NCI-H1417 treated with DMSO at 0.1 percent for 48 hours (cell line): ENCODE measurements around the gene VRK2.
"Not testable (repeated sequence)": the region's sequence is repeated elsewhere in the genome, so short reads cannot be mapped to it uniquely, and the experiment has no call there.

ENCODE experiments used
- DNase-seq: peaks from one replicate; lab custom pipeline; 2025; lab: John Stamatoyannopoulos, UW

The VRK2 gene

DNA sequence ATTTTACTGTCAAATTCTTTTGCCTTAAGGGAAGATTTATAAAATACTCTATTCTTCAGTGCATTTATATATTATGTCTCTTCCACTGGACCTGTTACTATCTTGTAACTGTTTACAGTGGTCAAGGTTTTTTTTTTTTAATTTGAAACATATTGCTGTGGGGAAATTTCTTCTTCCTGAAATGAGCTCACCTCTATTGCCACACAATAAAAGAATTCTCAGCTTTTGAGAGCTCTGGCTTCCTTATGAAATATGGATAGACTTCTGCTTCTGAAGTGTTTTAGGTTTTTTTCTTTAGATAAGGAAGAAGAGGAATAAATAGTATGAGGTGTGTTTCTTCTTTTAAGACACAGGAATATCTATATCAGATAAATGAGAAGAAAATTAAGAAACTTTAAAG, 7.7 kb downstream of the VRK2 start:
- no peak for DNase-seq

DNA sequence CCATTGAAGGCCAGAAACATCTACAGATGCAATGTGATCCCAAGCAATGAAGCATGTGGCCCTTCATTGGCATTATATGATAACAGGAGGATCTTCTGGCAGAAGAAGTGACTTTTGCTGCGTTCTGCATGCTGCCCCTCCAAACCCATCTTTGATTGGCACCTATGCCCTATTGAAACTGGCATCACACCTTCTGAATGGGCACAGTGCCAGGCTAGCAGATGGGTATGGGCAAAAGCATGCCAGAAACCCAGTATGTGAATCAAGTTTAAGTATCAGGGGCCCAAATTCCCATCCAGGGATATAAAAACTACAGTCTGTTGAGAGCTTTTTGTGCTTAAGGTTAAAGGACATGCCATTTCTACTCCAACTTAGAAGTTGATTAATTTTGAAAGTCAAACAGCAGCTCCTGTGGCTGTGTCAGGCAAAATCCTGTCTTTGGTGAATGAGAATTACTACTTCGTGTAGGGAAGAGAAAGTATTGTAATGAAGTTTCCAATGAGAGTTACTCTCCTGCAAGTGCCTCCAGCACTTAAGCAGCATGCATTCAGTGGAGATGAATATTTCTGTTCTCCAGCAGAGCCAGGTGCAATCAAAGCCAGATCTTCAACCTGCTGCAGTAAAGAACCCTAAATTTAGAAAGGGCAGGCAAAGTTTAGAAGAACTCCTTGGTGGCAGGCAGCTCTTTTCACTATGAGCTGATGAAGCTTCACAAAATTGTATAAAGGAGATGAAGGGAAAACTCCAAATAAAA, 8.6 kb downstream of the VRK2 start:
- no peak for DNase-seq

DNA sequence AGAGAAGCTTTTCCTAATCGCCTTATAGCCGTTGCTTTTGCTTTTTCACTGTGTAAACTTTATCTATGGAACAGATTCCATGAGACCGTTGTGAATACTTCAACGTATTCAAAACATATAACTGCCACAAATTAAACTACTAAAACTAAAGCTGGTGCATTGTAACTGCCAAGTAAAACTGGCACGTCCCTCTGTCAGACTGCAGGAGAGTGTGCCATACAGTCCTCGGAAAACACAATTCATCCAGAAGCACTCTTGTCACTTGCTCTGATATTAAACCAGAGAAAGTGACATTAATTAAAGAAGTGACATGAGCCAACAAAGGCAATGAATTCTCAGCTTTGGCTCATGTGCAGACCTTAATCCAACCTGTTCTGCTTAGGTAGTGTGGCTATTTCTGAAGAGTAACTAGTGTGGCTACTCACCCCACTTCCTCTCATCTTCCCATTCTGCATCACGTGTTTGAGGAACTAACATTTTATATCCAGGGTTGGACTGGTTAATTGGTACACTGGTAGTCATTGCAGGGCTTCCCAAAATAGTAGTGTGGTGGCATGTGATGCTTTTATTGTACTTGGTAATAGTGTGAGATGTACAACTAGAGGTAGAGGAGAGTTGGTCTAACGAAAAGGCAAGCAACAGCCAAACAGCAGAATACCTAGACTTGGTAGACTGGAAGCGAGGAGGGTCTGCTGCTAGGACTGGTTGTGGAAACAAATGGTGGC, 9.7 kb downstream of the VRK2 start:
- DNase-seq: no peak

DNA sequence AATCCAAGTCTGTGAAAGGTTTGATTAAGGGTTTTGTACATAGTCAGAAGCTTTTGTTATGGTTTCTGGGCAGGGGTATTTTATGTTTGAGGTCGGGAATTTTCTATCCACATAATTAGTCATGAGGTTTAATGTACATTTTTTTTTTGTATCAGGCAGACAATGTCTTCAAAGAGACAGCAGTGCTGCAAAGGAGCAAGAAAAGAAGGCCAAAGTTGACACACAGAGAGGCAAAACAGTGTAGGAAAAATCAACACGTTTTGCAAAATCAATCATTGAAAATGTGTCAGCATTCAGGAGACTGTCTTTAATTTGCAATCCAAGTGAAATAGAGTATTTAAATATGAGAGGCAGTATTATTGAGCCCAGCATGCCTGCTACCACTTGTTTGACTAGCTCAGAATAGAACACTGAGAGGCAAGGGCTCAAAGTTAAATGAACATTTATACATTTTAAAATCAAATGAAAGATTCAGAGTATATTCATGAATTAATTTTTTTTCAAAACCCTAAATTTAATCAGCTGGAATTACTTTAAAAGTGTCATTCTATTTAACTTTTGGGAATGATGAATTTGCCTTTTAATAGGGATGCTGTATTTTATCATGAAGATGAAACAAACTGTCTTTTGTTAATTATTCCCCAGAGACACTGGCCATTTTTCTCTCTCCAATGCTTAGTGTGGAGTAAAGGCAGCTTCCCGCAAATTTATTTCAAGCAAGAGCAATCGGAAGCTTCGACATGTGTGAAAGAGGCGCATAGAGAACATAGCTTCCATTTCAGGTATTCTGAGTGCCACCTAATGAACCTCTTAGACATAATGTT, 11.3 kb downstream of the VRK2 start:
- no peak for DNase-seq

DNA sequence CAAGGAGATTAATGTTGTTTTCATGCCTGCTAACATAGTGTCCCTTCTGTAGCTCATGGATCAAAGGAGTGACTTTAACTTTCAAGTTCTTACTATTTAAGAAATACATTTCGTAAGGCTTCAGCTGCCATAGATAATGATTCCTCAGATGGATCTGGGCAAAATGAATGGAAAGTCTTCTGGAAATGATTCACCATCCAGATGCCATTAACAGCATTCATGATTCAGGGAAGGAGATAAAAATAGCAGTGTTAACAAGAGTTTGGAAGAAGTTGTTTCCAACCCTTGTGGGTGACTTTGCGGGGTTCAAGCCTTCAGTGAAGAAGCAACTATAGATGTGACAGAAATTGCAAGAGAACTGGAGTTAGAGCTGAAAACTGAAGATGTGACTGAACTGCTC, 17.0 kb downstream of the VRK2 start:
- DNase-seq: no peak

DNA sequence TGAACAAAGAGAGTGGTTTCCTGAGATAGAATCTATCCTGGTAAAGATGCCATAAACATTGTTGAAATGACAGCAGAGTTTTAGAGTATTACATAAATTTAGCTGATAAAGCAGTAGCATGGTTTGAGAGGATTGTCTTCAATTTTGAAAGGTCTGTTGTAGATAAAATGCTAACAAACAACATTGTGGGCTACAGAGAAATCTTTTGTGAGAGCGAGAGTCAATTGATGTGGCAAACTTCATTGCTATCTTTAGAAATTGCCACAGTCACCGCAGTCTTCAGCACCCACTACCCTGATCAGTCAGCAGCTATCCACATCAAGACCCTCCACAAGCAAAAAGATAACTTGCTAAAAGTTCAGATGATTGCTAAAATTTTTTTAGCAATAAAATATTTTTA, 17.5 kb downstream of the VRK2 start:
- no peak for DNase-seq

DNA sequence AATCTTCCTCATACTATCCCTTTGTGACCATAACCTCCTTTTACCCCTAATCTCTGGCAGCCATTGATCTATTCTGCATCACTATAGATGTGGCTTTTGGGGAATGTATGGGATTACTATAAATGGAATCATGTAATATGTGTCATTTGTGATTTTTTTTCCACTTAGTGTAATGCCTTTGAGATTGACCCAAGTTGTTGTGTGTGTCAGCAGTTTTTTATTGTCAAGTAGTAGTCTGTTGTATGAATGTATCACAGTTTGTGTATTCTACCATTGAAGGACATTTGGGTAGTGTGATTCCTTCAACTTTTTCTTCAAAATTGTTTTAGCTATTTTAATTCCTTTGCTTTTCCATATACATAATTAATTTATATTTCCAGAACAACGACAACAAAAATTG, 18.6 kb downstream of the VRK2 start:
- DNase-seq: no peak

DNA sequence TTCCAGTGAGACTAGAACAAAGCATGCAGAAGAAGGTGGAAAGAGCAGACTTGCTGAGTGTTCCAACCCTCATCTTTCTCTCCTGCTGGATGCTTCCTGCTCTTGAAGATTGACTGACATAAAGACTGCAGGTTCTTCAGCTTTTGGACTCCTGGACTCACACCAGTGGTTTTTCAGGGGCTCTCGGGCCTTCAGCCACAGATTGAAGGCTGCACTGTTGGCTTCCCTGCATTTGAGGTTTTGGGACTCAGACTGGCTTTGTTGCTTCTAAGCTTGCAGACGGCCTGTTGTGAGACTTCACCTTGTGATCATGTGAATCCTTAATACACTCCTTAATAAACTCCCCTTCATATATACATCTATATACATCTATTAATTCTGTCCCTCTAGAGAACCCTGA, 20.4 kb downstream of the VRK2 start:
- DNase-seq: no peak

DNA sequence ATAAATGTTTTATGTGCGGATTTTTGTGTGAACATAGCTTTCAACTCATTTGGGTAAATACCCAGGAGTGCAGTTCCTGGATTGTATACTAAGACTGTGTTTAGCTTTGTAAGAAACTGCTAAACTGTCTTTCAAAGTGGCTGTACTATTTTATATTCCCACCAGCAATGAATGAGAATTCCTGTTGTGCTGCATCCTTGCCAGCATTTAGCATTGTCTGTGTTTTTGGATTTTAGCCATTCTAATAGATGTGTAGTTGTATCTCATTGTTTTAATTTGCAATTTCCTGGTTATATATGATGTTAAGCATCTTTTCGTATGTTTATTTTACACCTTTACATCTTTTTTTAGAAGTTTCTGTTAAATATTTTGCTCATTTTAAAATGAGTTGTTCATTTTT, 24.2 kb downstream of the VRK2 start:
- DNase-seq: no peak

DNA sequence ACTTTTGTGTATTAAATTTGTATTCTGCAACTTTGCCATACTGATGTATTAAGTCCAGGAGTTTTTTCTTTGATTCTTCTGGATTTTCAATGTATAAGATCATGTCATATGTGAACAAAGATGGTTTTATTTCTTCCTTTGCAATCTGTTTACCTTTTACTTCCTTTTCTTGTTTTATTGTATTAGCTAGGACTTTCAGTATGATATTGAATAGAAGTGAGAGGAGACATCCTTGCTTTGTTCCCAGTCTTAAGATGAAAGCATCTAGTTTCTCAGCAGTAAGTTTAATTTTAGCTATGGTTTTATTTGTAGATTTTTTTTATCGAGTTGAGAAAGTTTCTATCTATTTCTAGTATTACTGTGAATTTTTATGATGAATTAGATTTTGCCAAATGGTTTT, 25.5 kb downstream of the VRK2 start:
- no peak for DNase-seq

DNA sequence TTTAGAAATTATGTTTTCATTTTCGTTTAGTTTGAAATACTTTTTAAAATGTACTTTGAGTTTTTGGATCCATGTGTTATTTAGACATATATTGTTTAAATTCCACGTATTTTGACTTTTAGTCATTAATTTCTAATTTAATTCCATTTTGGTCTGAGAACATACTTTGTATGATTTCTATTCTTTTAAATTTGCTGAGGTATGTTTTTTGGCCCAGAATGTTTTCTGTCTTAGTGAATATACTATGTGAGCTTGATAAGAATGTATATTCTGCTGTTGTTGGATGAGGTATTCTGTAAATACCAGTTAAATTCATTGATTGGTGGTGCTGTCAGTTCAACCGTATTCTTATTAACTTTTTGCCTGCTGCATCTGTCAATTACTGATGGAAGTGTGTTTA, 26.4 kb downstream of the VRK2 start:
- no peak for DNase-seq

DNA sequence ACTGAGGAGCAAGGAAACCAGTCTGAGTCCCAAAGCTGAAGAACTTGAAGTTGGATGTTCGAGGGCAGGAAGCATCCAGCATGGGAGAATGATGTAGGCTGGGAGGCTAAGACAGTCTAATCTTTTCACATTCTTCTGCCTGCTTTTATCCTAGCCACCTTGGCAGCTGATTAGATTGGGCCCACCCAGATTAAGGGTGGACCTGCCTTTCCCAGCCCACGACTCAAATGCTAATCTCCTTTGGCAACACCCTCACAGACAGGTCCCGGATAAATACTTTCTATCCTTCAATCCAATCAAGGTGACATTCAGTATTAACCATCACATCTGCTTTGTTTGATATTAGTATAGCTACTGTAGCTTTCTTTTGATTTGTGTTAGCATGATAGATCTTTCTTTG, 27.1 kb downstream of the VRK2 start:
- DNase-seq: no peak

DNA sequence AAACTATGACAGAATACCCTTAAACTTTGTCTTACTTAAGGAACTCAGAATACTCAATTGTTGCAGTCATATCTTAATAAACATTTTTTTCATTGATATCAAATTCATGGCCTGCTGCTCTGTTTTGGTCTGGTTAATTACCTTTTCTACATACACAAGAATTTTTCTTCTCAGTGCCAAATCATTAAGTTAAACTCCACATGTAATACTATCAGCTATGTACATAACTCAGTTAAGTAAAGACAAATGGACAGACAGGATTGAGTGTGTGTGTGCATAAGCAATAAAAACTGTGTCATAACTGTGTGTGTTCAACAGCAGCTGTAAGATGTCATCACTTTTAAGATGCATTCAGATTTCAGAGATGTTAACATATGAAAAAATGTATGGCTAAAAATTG, 34.4 kb downstream of the VRK2 start:
- DNase-seq: no peak

DNA sequence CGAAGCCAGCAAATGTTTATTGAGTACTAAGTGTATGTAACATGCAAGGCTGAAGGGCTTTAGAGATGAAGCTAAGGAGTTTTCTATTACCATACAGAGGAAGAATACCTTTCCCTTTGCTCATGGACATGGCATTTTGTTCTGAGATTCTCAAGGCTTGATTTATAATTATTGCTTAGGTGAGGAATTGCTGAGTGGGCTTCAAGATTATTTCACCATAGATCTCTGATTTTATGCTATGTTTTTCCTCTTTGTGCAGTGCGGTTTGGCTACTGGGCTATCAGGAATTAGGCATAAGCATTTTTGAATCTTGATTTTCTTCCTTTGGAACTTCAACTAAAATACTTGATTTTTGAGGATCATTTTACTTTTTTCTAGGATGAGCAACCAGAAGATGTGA, 42.5 kb downstream of the VRK2 start:
- DNase-seq: no peak

DNA sequence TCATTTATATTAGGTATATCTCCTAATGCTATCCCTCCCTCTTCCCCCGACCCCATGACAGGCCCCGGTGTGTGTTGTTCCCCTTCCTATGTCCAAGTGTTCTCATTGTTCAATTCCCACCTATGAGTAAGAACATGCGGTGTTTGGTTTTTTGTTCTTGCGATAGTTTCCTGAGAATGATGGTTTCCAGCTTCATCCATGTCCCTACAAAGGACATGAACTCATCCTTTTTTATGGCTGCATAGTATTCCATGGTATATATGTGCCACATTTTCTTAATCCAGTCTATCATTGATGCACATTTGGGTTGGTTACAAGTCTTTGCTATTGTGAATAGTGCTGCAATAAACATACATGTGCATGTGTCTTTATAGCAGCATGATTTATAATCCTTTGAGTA, 46.2 kb downstream of the VRK2 start:
- DNase-seq: not testable (repeated sequence)

DNA sequence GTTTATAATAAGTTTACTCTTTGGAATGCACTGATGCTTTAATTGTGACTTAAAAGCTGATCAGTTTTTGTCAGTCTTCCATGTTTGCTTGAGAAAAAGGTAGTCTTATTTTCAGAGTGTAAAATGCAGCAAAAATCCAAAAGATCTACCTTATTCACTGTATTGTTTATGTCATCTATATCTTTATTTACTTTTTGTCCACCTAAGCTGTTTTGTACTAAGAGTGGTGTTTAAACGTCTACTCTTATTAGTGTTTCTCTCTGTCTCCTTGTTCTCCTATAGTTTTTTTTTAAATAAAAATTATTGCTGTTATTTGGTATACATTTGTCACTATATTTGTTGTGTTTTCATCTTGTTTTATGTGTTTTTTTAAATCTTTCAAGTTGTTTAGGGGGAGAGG, 50.4 kb downstream of the VRK2 start:
- DNase-seq: no peak

DNA sequence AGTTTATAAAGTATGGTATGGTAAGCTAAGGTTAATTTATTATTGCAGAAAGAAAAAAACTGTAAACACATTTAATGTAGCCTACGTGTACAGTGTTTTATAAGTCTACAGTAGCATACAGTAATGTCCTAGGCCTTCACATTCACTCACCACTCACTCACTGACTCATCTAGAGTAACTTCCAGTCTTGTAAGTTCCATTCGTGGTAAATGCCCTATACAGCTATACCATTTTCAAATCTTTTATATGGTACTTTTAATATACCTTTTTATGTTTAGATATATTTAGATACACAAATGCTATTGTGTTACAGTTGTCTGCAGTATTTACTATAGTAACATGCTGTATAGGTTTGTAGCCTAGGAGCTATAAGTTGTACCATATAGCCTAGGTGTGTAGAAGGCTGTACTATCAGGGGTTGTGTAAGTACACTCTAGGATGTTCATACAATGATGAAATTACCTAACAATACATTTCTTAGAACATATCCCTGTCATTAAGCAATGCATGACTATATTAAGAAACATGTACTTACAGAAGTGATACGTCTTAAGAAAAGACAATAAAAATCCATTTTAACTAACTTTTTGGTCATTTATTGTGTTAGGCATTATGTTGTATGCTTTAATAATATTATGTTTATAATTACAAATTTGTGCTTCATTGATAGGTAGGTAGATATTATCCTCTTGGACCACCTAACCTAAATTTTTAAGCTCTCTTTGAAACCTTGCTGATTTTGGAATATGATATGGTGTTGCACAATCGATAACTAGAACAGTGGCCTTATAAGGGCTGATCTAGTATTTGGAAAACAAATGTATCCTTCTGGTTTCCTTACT, 51.9 kb downstream of the VRK2 start:
- DNase-seq: no peak

DNA sequence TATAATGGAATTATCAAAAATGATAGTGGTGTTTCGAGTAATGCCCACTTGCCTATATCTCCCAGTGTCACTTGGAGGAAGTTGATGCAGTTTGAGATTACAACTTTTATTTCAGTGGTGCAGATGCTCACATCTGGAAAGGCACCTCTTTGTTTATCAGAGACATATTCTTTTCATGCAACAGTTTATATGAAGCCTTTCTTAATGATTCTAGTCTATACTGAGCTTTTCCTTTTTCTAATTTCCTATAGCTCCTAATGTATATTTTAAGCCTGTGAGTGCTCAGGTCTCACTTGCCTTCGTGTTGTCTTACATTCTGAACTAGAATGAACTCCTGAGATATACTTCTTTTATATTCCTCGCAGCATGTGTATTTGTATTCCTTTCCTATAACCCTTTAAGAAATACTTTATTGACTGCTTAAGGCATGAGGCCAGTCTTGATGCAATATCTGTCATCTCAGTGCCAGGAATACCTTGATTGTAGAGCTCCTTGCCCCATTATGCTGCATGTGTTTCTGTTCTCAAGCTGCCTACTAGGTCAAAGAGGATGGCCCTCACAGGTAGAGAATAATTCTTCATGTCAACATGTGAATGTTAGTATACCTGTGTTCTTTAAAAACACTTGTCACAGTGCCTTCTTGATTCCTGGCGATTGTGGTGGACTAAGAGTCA, 52.6 kb downstream of the VRK2 start:
- no peak for DNase-seq

DNA sequence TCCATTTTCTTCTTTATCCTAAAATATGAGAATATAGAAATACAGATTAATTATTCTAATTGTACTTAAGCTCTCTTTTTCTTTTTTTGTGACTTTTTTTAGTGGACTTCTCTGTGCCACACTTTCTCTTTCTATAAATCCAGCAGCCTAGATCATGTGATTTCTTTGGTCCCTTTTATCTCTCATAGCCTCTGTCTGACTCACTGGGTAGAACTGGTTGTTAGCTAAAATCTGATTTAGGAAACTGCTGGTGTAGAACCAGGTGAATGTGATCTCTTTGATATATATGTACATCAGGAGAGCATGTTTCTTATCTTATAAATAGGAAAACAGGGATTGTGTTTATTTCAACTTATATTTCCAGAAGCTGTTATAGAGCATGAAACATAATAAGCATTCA, 54.9 kb downstream of the VRK2 start:
- DNase-seq: no peak

DNA sequence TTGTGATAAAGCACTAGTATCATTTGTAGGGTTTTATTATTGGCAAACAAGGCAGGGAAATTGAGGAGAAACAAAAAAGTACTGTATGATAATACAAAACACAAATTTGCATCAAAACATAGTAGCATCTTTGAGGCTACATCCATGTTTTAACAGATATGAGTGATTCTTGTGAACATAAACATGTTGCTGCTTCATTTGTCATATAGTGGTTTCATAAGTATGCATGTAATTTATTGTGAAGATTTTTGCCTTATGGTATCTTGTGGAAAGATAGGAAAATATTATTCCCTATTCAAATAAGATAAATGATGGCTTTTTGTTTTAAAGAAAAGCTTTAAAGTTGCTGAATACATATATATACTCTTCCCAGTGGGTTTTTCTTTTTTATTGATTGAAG, 60.3 kb downstream of the VRK2 start:
- no peak for DNase-seq
